HepG2 (cell line): ENCODE data around the gene LSM12. TPM values are rescaled to one million over a fixed set of nuclear protein-coding genes. Genes with fewer than 3 reads are reported as not detected.

Experiments used
- ATAD3A ChIP-seq: sonication (generic); formaldehyde crosslinking; IDR thresholded peaks from 2 replicates; pipeline ENCODE4 v1.4.0; 2020; ENCODE audit warnings: missing genetic modification reagents
- CEBPB ChIP-seq: IDR thresholded peaks from 2 replicates; pipeline ENCODE4 v1.6.1; 2011; ENCODE audit warnings: low read depth, low read length, improper control_type of control experiment, borderline replicate concordance
- CHD4 ChIP-seq: fragments of 200-600 bp; sonication (generic); IDR thresholded peaks from 2 replicates; pipeline ENCODE4 v1.7.0; 2017; ENCODE audit warnings: mild to moderate bottlenecking, low read length, borderline replicate concordance
- FIP1L1 ChIP-seq: fragments of 200-400 bp; formaldehyde crosslinking; IDR thresholded peaks from 2 replicates; pipeline ENCODE4 v1.6.1; 2018; ENCODE audit warnings: low read depth, mild to moderate bottlenecking, low read length, moderate library complexity, borderline replicate concordance; ENCODE audit not compliant: insufficient read depth
- FLYWCH1 ChIP-seq: sonication (generic); formaldehyde crosslinking; IDR thresholded peaks from 2 replicates; pipeline ENCODE4 v1.8.1; 2023; ENCODE audit warnings: mild to moderate bottlenecking, missing genetic modification reagents
- GATAD2A ChIP-seq: IDR thresholded peaks from 2 replicates; pipeline ENCODE4 v1.6.1; 2016
- HNRNPUL1 ChIP-seq: fragments of 200-400 bp; formaldehyde crosslinking; IDR thresholded peaks from 2 replicates; pipeline ENCODE4 v1.6.1; 2017; ENCODE audit warnings: low read depth, mild to moderate bottlenecking, low read length, moderate library complexity
- POLR2AphosphoS2 ChIP-seq: IDR thresholded peaks from 2 replicates; pipeline ENCODE4 v1.6.1; 2011; ENCODE audit warnings: low read depth, low read length, improper control_type of control experiment
- TBL1XR1 ChIP-seq: fragments of 150-350 bp; IDR thresholded peaks from 2 replicates; pipeline ENCODE4 v1.6.1; 2014; ENCODE audit warnings: borderline replicate concordance, low read length; ENCODE audit not compliant: partially characterized antibody
- TBX2 ChIP-seq: sonication (generic); formaldehyde crosslinking; IDR thresholded peaks from 2 replicates; pipeline ENCODE4 v1.5.0; 2020; ENCODE audit warnings: missing genetic modification reagents, mild to moderate bottlenecking, borderline replicate concordance
- U2AF1 ChIP-seq: fragments of 200-400 bp; formaldehyde crosslinking; optimal IDR thresholded peaks from 2 replicates; pipeline ENCODE3; 2017; ENCODE audit warnings: mild to moderate bottlenecking, low read depth, low read length
- ZNF775 ChIP-seq: sonication (generic); formaldehyde crosslinking; IDR thresholded peaks from 2 replicates; pipeline ENCODE4 v1.4.0; 2020; ENCODE audit warnings: missing genetic modification reagents, mild to moderate bottlenecking, moderate library complexity, borderline replicate concordance
- polyA plus RNA-seq, 8 experiments: library from polyadenylated mRNA; depleted of rRNA in 3 of 8; stranded (reverse) in 7 of 8; unstranded in 1 of 8; fragments of >200 nt; fragmentation: Illumina TruSeq in 4 of 8; extraction: Trizol in 4 of 8; gene quantifications; 2 replicates each; pipeline versions ENCODE4 v1.2.1 to v1.2.3, GENCODE V29; 2011 to 2016; ENCODE audit warnings: low read depth in 4 of 8, missing spikeins in 1 of 8, mixed read lengths in 1 of 8; ENCODE audit not compliant: insufficient read depth in 1 of 8
- total RNA-seq, 5 experiments: library from RNA; depleted of rRNA; stranded (reverse); fragments of >200 nt; fragmentation: Illumina TruSeq; extraction: Trizol; gene quantifications; 2 replicates each; pipeline ENCODE4 v1.2.3, GENCODE V29; 2016; ENCODE audit warnings: low read depth in 1 of 5
- TF ChIP-seq, protein P1 (sequence below): sonication (generic); formaldehyde crosslinking; IDR thresholded peaks from 2 replicates; pipeline ENCODE4 v1.4.0; 2020; ENCODE audit warnings: mild to moderate bottlenecking, missing genetic modification reagents
- TF ChIP-seq, protein P2 (sequence below): sonication (generic); formaldehyde crosslinking; IDR thresholded peaks from 2 replicates; pipeline ENCODE4 v1.9.0; 2021; ENCODE audit warnings: mild to moderate bottlenecking, missing genetic modification reagents
- TF ChIP-seq, protein P3 (sequence below): fragments of 450-650 bp; IDR thresholded peaks from 2 replicates; pipeline ENCODE4 v1.6.1; 2016

Gene LSM12
- total and polyA plus RNA-seq, 2 of the 13 experiments (the other 11 are each of a cell fraction or from before 2014, with no cell fraction given): 52.8 to 55.7 TPM

DNA sequence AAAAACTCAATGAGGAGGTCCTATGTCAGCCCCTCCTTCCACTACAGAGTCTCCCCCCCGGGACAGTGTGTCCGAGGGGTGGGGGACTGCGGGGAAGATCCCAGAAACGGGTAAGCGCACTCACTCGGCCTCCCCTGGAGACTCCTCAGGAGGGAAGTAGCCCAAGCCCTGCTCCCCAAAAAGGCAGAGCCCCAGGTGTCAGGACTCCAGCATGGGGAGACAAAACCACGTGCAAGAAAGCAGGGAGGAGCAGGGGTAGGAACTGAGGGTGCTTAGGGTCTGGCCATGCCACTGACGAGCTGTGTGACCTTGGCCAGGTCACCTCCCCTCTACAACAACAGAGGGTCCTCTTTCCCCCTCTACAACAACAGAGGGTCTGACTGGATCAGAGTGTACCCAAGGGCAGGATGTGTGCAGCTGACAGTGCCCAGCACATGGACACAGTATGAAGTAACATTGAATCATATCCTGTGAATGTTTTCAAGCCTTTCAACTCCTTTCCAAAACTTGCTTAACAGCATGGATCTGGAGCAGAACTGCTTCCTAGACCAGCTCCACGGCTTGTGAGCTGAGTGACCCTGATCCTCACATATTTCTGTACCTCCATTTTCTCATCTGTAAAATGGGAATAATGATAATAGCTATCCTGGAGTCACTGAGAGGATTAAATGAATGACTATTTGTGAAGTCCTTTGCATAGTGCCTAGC lies 64.2 kb downstream of the LSM12 start (continued):
- peak; percentile 80; the same call in 1 of the 2 replicates for TF ChIP-seq CEBPB
- no peak for TF ChIP-seq HNRNPUL1
- TF ChIP-seq ATAD3A: no peak
- peak; percentile 96 for TF ChIP-seq GATAD2A (CRISPR knock-in tag)
- TF ChIP-seq POLR2AphosphoS2: no peak
- TF ChIP-seq, protein P1, sequence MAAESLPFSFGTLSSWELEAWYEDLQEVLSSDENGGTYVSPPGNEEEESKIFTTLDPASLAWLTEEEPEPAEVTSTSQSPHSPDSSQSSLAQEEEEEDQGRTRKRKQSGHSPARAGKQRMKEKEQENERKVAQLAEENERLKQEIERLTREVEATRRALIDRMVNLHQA (CRISPR knock-in tag): no peak
- TF ChIP-seq TBX2 (CRISPR knock-in tag): no peak; the same call in 1 of the 2 replicates
- peak; percentile 97 for TF ChIP-seq CHD4
- TF ChIP-seq FLYWCH1: no peak
- TF ChIP-seq, protein P2, sequence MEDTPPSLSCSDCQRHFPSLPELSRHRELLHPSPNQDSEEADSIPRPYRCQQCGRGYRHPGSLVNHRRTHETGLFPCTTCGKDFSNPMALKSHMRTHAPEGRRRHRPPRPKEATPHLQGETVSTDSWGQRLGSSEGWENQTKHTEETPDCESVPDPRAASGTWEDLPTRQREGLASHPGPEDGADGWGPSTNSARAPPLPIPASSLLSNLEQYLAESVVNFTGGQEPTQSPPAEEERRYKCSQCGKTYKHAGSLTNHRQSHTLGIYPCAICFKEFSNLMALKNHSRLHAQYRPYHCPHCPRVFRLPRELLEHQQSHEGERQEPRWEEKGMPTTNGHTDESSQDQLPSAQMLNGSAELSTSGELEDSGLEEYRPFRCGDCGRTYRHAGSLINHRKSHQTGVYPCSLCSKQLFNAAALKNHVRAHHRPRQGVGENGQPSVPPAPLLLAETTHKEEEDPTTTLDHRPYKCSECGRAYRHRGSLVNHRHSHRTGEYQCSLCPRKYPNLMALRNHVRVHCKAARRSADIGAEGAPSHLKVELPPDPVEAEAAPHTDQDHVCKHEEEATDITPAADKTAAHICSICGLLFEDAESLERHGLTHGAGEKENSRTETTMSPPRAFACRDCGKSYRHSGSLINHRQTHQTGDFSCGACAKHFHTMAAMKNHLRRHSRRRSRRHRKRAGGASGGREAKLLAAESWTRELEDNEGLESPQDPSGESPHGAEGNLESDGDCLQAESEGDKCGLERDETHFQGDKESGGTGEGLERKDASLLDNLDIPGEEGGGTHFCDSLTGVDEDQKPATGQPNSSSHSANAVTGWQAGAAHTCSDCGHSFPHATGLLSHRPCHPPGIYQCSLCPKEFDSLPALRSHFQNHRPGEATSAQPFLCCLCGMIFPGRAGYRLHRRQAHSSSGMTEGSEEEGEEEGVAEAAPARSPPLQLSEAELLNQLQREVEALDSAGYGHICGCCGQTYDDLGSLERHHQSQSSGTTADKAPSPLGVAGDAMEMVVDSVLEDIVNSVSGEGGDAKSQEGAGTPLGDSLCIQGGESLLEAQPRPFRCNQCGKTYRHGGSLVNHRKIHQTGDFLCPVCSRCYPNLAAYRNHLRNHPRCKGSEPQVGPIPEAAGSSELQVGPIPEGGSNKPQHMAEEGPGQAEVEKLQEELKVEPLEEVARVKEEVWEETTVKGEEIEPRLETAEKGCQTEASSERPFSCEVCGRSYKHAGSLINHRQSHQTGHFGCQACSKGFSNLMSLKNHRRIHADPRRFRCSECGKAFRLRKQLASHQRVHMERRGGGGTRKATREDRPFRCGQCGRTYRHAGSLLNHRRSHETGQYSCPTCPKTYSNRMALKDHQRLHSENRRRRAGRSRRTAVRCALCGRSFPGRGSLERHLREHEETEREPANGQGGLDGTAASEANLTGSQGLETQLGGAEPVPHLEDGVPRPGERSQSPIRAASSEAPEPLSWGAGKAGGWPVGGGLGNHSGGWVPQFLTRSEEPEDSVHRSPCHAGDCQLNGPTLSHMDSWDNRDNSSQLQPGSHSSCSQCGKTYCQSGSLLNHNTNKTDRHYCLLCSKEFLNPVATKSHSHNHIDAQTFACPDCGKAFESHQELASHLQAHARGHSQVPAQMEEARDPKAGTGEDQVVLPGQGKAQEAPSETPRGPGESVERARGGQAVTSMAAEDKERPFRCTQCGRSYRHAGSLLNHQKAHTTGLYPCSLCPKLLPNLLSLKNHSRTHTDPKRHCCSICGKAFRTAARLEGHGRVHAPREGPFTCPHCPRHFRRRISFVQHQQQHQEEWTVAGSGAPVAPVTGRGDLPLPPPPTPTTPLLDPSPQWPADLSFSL (CRISPR knock-in tag): no peak; the same call in 1 of the 2 replicates
- TF ChIP-seq FIP1L1: no peak
- no peak for TF ChIP-seq TBL1XR1
- no peak for TF ChIP-seq ZNF775 (CRISPR knock-in tag)
- TF ChIP-seq, protein P3, sequence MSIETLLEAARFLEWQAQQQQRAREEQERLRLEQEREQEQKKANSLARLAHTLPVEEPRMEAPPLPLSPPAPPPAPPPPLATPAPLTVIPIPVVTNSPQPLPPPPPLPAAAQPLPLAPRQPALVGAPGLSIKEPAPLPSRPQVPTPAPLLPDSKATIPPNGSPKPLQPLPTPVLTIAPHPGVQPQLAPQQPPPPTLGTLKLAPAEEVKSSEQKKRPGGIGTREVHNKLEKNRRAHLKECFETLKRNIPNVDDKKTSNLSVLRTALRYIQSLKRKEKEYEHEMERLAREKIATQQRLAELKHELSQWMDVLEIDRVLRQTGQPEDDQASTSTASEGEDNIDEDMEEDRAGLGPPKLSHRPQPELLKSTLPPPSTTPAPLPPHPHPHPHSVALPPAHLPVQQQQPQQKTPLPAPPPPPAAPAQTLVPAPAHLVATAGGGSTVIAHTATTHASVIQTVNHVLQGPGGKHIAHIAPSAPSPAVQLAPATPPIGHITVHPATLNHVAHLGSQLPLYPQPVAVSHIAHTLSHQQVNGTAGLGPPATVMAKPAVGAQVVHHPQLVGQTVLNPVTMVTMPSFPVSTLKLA: peak; percentile 82
- no peak for TF ChIP-seq U2AF1
